Left renal cortex interstitium (tissue), 4 donors: ENCODE results near the gene LEAP2. TPM values are rescaled to one million over a fixed set of nuclear protein-coding genes. Genes with fewer than 3 reads are reported as not detected.
"Not testable (repeated sequence)": the region's sequence is repeated elsewhere in the genome, so short reads cannot be mapped to it uniquely, and the experiment has no call there.

Experiments
- DNase-seq, 4 donors: peaks; one replicate each; pipeline ENCODE4 v3.0.0-alpha.2; 2013; ENCODE audit warnings: low read depth in 4 of 4, low spot score in 2 of 4, missing footprints in 1 of 4
- polyA plus RNA-seq, 4 donors: library from polyadenylated mRNA; unstranded; fragments of 120-200 nt; gene quantifications; one replicate each; pipeline ENCODE4 v1.2.1, GENCODE V29; 2013; ENCODE audit not compliant: insufficient read length in 4 of 4

Gene LEAP2
- polyA plus RNA-seq, 4 donors: 2.3 to 7.8 (median 6.4) TPM

DNA sequence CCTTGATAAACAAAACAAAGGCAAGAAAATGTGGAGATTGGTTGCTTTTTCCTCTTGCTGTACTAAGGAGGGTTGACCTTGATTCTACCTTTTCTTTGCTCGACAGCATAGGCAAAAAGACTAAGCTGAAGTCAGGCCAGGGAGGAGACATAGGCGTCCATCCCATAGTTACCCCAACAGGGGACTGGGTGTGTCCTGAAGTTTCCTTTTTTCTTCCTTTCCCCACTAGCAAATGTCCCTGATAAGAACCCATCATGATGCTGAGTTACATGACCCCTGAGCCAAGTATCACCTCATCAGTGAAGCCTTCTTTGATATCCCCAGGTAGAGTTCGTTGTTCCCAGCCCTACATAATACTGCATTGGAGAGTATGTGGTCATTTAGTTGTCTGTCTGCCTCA, 33.2 kb upstream of the LEAP2 start:
- no peak for DNase-seq

- no peak for DNase-seq
Measured at GRCh38 chr5:132840896-132841295, 32.6 kb upstream of the LEAP2 start.

GRCh38 chr5:132841305-132841704, 32.2 kb upstream of the LEAP2 start:
- DNase-seq: no peak

- DNase-seq: no peak
Measured at GRCh38 chr5:132848270-132848669, 25.2 kb upstream of the LEAP2 start.

DNA sequence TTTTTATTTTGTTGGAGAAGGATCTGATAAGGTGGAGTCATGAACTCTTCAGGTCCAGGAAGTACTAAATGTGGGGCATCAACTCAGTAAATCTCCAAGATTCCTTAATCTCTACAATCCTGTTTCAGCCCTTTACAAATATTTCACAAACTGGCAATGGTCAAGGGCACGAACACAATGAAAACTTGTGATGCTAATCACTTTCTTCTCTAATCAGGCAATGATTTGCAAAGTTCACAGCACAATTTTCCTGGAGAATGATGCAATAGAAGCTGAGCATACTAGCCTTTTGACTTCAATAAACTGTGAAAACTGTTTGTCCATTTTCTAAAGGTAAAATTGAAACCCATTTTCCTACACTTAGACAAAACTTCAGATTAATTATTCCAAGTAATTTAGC, 24.1 kb upstream of the LEAP2 start:
- DNase-seq: no peak

GRCh38 chr5:132850066-132850465, 23.4 kb upstream of the LEAP2 start:
- DNase-seq: no peak

- DNase-seq: no peak
Measured at GRCh38 chr5:132853323-132853722, 20.1 kb upstream of the LEAP2 start.

DNA sequence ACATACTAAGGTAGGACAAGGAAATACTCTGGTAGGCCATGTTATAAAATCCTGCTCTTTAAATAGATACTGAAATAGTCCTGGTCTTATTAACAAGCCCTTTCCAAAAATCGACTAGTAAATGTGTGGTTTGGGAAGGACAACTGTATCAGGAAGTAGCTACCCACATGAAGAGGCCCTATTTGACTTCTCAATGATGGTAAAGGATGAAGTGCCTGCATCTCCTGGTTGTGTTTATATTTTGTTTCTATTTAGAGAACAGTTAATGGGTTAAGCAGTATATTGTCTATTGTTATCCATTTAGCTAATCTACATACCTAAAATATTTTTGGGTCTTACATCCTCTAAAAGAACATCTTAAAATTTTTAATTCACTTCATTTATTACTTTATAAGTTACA, 19.7 kb upstream of the LEAP2 start:
- DNase-seq: no peak

DNA sequence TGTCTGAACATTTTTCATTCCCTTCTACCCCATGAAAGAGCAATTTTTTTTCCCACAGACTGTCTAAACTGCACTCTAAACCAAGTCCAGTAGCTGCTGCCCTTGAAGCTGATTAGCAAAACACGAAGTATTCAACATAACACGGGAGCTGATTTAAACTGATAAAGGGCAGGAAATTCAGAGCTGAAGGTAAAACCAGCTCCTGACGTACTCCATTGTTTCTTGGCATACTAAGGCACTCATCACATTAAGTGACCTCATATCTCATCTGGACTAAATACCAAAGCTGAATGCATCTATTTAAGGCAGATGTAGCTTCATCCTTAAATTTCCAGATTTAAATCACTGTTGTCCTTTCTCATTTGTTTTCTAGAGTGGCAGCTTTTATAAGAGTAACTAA, 19.2 kb upstream of the LEAP2 start:
- DNase-seq: no peak

GRCh38 chr5:132854992-132855391, 18.5 kb upstream of the LEAP2 start:
- not testable (repeated sequence) for DNase-seq

- DNase-seq: no peak
Measured at GRCh38 chr5:132856011-132856410, 17.5 kb upstream of the LEAP2 start.

DNA sequence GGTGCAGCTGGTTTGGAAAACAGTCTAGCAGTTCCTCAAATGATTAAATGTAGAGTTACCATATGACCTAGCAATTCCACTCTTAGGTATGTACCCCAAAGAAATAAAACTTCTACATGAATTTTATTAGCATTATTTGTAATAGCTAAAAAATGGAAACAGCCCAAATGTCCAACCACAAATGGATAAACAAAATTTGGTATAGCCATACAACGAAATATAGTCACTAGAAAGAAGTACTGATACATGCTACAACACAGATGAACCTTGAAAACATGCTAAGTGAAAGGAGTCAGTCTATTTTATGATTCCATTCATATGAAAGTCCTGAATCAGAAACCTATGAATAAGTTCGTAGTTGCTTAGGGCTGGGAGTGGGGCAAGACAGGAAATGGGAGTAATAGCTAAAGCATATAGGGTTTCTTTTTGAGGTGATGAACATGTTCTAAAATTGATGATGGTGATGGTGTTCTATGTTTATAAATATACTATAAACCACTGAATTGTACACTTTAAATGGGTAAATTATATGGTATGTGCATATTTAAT, 13.5 kb upstream of the LEAP2 start:
- DNase-seq: no peak

DNA sequence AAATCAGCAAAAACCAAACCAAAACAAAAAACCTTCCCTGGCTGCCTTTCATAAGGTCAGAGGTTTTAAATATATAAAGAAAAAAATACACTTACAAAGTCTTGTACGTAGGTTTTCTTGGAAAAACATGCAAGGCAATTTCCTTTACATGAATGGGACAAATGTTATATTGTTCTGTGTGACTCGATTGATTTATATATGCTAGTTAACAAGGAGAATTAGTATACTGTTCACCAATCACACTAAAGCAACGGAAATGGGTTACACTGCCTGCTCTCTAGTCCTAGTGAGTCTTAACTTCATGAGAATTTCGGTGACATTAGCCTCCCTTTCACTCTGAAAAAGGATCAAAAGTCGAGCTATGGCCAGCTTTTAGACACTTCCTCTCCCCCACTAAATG, 12.7 kb upstream of the LEAP2 start:
- DNase-seq: no peak

GRCh38 chr5:132865668-132866341, 7.7 kb upstream of the LEAP2 start:
- DNase-seq: no peak

DNA sequence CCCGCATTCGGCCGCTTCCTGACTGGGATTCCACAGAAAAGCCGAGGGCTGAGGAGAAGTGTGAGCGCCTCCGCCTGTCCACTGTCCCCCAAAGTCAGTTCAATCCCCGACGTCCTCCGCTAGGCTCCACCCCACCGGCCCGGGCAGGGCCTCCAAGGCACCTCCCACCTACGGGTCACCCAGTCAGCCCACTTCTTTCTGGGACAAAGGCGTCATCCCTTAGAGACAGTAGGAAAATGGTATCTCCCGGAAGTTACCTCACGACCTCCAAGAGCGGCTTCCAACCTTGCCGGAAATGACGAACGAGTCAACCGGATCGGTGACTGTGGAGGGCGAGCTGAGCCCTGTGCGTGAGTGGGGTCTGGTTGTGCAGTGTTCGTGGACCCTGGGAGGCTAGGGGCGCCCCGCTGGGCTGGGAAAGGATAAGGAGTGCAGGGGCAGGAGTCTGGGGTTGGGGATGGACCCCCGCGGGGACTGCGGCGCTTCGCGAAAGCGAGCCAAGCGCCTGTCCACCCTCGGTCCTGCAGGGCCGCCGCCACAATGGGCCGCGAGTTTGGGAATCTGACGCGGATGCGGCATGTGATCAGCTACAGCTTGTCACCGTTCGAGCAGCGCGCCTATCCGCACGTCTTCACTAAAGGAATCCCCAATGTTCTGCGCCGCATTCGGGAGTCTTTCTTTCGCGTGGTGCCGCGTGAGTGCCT, 7.0 kb upstream of the LEAP2 start, which contains the start of the genes GDF9 and UQCRQ:
Gene GDF9, minus strand, starts transcription at position 128 of the 704 bp plus-strand sequence. CDS start 1,936 bp downstream, outside the sequence.
Gene UQCRQ, plus strand, starts transcription at position 301 of the 704 bp plus-strand sequence. Its CDS starts 240 bp downstream, at position 541.
- DNase-seq: peak; percentile 99 to 100 (median 99)

- DNase-seq: no peak
Measured at GRCh38 chr5:132867046-132867451, 6.4 kb upstream of the LEAP2 start.

GRCh38 chr5:132868754-132869153, 4.7 kb upstream of the LEAP2 start:
- DNase-seq: no peak

GRCh38 chr5:132870801-132871200, 2.7 kb upstream of the LEAP2 start:
- DNase-seq: no peak

DNA sequence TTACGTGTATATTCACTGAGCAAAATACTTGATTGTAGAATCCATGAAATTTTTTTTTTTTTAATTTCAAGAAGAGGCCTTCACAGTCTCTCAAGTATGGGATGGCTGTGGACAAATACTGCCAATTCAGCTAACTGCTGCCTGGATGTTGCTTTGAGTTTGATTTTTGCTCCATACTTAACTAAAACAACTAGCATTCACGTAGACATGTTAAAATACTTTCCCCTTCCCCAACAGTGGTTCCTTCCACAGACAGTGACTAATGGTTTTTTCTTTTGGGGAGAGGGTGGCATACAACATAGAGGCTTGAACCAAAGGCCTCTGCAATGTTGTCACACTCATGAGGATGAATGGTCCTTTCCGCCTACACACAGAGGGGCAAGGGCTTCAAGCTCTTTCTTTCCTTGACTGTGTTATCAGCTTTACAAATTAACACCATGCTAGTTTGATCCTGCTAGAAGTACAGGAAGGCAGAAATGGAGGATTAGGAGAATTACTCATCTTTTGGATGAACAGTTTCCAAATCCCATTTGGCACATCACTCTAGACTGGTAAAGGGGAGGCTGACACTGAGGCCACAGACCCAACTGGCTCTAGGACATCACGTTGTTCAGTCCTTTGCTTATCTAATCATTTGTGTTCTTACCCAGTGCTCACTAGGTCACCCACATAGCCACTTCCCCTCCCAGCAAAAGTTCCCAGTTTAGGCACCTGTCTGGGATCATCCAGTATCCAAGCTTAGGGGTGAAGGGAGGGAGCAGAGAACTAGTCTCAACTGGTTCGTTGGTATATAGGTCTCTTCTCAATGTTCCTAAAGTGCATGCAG, 1.8 kb upstream of the LEAP2 start:
- no peak for DNase-seq

GRCh38 chr5:132872788-132873118, 715 bp upstream of the LEAP2 start:
- no peak for DNase-seq

- no peak for DNase-seq
Measured at GRCh38 chr5:132873930-132874271, 433 bp downstream of the LEAP2 start.
